Measurements from ENCODE around the gene RPL18A.

The RPL18A gene

GRCh38 chr19:17862711-17863519, 3.2 kb downstream of the RPL18A start:
- DNase-seq (ENCODE audit: low read depth), result no peak
- no peak for TF ChIP-seq CTCF (IDR thresholded peaks at IDR 0.05; ENCODE audit: low read length, missing control alignments)
- no peak overlapping the region for H3K4me3 ChIP-seq (replicated peaks; ENCODE audit: low read depth, low read length)

- H3K4me3 ChIP-seq (replicated peaks; ENCODE audit: low read depth, low read length), result no peak overlapping the region
- TF ChIP-seq CTCF (IDR thresholded peaks at IDR 0.05; ENCODE audit: low read length, missing control alignments), result no peak
- no peak for DNase-seq (ENCODE audit: low read depth)
These were observed 3.9 kb downstream of the RPL18A start for GRCh38 chr19:17863520-17864182.

GRCh38 chr19:17865364-17866311, 5.9 kb downstream of the RPL18A start:
- no peak overlapping the region for H3K4me3 ChIP-seq (replicated peaks; ENCODE audit: low read depth, low read length)
- no peak for TF ChIP-seq CTCF (IDR thresholded peaks at IDR 0.05; ENCODE audit: low read length, missing control alignments)
- DNase-seq (ENCODE audit: low read depth), result no peak

- no peak overlapping the region for H3K4me3 ChIP-seq (replicated peaks; ENCODE audit: low read depth, low read length)
- DNase-seq (ENCODE audit: low read depth), result no peak
- TF ChIP-seq CTCF (IDR thresholded peaks at IDR 0.05; ENCODE audit: low read length, missing control alignments), result no peak
These were observed 6.7 kb downstream of the RPL18A start for GRCh38 chr19:17866312-17866963.

GRCh38 chr19:17866964-17867486, 7.3 kb downstream of the RPL18A start:
- no peak for DNase-seq (ENCODE audit: low read depth)
- TF ChIP-seq CTCF (IDR thresholded peaks at IDR 0.05; ENCODE audit: low read length, missing control alignments), result no peak
- H3K4me3 ChIP-seq (replicated peaks; ENCODE audit: low read depth, low read length), result no peak overlapping the region

- DNase-seq (ENCODE audit: low read depth), result no peak
- H3K4me3 ChIP-seq (replicated peaks; ENCODE audit: low read depth, low read length), result no peak overlapping the region
- TF ChIP-seq CTCF (IDR thresholded peaks at IDR 0.05; ENCODE audit: low read length, missing control alignments), result no peak
These were observed 9.0 kb downstream of the RPL18A start for GRCh38 chr19:17868669-17869068.
